ENCODE results near the gene SRXN1. TPM values are rescaled to one million over a fixed set of nuclear protein-coding genes. Genes with fewer than 3 reads are reported as not detected.

The SRXN1 gene
- polyA plus RNA-seq, 2 of the 4 experiments (the other 2 are of a cell fraction): 183 to 262 TPM

GRCh38 chr20:608970-609369, 44.0 kb downstream of the SRXN1 start:
- 75% methylated on average over 8 of the region's 8 CpGs for WGBS (ENCODE audit: missing lambda C conversion rate)
- Histone ChIP-seq H3K4me1 (no peaks in the 10 kb centered on the region), H3K4me2 (no peak overlapping the region), H3K27ac (no peak overlapping the region), H3K9me3 (no peaks in the 10 kb centered on the region), H3K4me3 (no peak overlapping the region)
- DNase-seq (ENCODE audit: low read depth in 1 of 2, low spot score in 1 of 2): no peak
- FAIRE-seq: no peak
- CTCF ChIA-PET: interaction anchor here (0.7 to 1.3 kb wide), 3 partner anchors 14 to 37 kb away, joined by 3 to 6 read pairs (median 5); no protein-coding TSS in a partner anchor
- no peak for ATAC-seq
- no peak for TF ChIP-seq TP53 (CRISPR knock-in tag; IDR thresholded peaks at IDR 0.05)
- TF ChIP-seq ZNF302 (CRISPR knock-in tag; IDR thresholded peaks at IDR 0.05): no peak
- TF ChIP-seq BCL3 (IDR thresholded peaks at IDR 0.05): no peak
- no peak for TF ChIP-seq HOXA7 (CRISPR knock-in tag; IDR thresholded peaks at IDR 0.05)
- no peak for TF ChIP-seq ATOH8 (CRISPR knock-in tag; IDR thresholded peaks at IDR 0.05; ENCODE audit: low read depth)
- TF ChIP-seq FOSL2 (IDR thresholded peaks at IDR 0.05): no peak
- no peak for TF ChIP-seq FOSL2 (CRISPR knock-in tag; IDR thresholded peaks at IDR 0.05)
- no peak for TF ChIP-seq ZC3H11A (IDR thresholded peaks at IDR 0.05)
- TF ChIP-seq POLR2AphosphoS2 (conservative IDR thresholded peaks at IDR 0.05; ENCODE audit: low read length): no peak
- no peak for TF ChIP-seq CTCF (IDR thresholded peaks at IDR 0.05)
- no peak for TF ChIP-seq ZSCAN20 (CRISPR knock-in tag; IDR thresholded peaks at IDR 0.05)
- no peak for TF ChIP-seq RFX5 (IDR thresholded peaks at IDR 0.05)
- TF ChIP-seq KDM5A (IDR thresholded peaks at IDR 0.05): no peak
- TF ChIP-seq HOXB5 (CRISPR knock-in tag; IDR thresholded peaks at IDR 0.05): no peak
- TF ChIP-seq MAFK (IDR thresholded peaks at IDR 0.05; ENCODE audit: partially characterized antibody): no peak
- no peak for TF ChIP-seq BHLHE40 (IDR thresholded peaks at IDR 0.05; ENCODE audit: low read depth, low read length)
- POLR2A ChIA-PET: no interaction called here

- no peak for DNase-seq (ENCODE audit: low read depth in 1 of 2, low spot score in 1 of 2)
- CTCF ChIA-PET: interaction anchor here (0.7 to 2.3 kb wide), 7 partner anchors 10 to 131 kb away, joined by 4 to 8 read pairs (median 6); no protein-coding TSS in a partner anchor
- H3K4me2 ChIP-seq: no peak overlapping the region
- H3K9me3 ChIP-seq: no peaks in the 10 kb centered on the region
- ATAC-seq: no peak; a peak in 1 of 6 replicates
- no peak for TF ChIP-seq HOXB5 (CRISPR knock-in tag; IDR thresholded peaks at IDR 0.05)
- TF ChIP-seq POLR2A (IDR thresholded peaks at IDR 0.05; ENCODE audit: low read length): no peak
- TF ChIP-seq NR3C1 (IDR thresholded peaks at IDR 0.05): no peak
- no peak for TF ChIP-seq KDM1A (IDR thresholded peaks at IDR 0.05; ENCODE audit: low read depth)
- TF ChIP-seq RCOR1 (IDR thresholded peaks at IDR 0.05; ENCODE audit: low read depth, low read length): no peak
- TF ChIP-seq RARB (CRISPR knock-in tag; IDR thresholded peaks at IDR 0.05): no peak
- no peak for TF ChIP-seq RNF2 (IDR thresholded peaks at IDR 0.05; ENCODE audit: borderline replicate concordance, low read depth)
- TF ChIP-seq USF2 (IDR thresholded peaks at IDR 0.05): no peak
- TF ChIP-seq PBX3 (IDR thresholded peaks at IDR 0.05): no peak
- TF ChIP-seq MAZ (IDR thresholded peaks at IDR 0.05; ENCODE audit: borderline replicate concordance, low read depth, low read length): no peak
- no peak for FAIRE-seq
- no peak overlapping the region for H3K4me3 ChIP-seq
- no peak overlapping the region for H3K27ac ChIP-seq
- POLR2A ChIA-PET: no interaction called here
- no peaks in the 10 kb centered on the region for H3K4me1 ChIP-seq
- 77% methylated on average over 6 of the region's 6 CpGs for WGBS (ENCODE audit: missing lambda C conversion rate)
Measured at GRCh38 chr20:607476-607875, 45.5 kb downstream of the SRXN1 start.

Measured in A549 (cell line).